NCI-H526 (cell line): ENCODE data around the gene RTKN2.
"Not testable (repeated sequence)": the region's sequence is repeated elsewhere in the genome, so short reads cannot be mapped to it uniquely, and the experiment has no call there.

Experiments used
- DNase-seq, 2 experiments: peaks; one replicate each; lab custom pipeline; 2025; lab: John Stamatoyannopoulos, UW

Gene RTKN2

GRCh38 chr10:62268399-62269114, at the start of gene RTKN2:
Gene RTKN2, minus strand, starts transcription at chr10:62268844. Its CDS starts 234 bp downstream, at chr10:62268610.
- peak; percentile 85 to 96 for DNase-seq

GRCh38 chr10:62317257-62317656, 48.6 kb upstream of the RTKN2 start:
- DNase-seq, result no peak

- DNase-seq, result no peak
Observed at GRCh38 chr10:62309254-62309653, 40.6 kb upstream of the RTKN2 start.

GRCh38 chr10:62308101-62308500, 39.5 kb upstream of the RTKN2 start:
- DNase-seq, result no peak

- no peak for DNase-seq
Observed at GRCh38 chr10:62307635-62308034, 39.0 kb upstream of the RTKN2 start.

GRCh38 chr10:62306663-62307062, 38.0 kb upstream of the RTKN2 start:
- no peak for DNase-seq

GRCh38 chr10:62305813-62306212, 37.2 kb upstream of the RTKN2 start:
- DNase-seq, result no peak

GRCh38 chr10:62303922-62304321, 35.3 kb upstream of the RTKN2 start:
- no peak for DNase-seq

GRCh38 chr10:62302760-62303159, 34.1 kb upstream of the RTKN2 start:
- no peak for DNase-seq

- DNase-seq, result no peak
Observed at GRCh38 chr10:62297857-62298256, 29.2 kb upstream of the RTKN2 start.

- DNase-seq, result no peak
Observed at GRCh38 chr10:62284221-62284620, 15.6 kb upstream of the RTKN2 start.

GRCh38 chr10:62281348-62281747, 12.7 kb upstream of the RTKN2 start:
- DNase-seq, result not testable (repeated sequence)

GRCh38 chr10:62280392-62280791, 11.7 kb upstream of the RTKN2 start:
- DNase-seq, result not testable (repeated sequence)

GRCh38 chr10:62278441-62278910, 9.8 kb upstream of the RTKN2 start:
- no peak for DNase-seq

GRCh38 chr10:62277971-62278370, 9.3 kb upstream of the RTKN2 start:
- no peak for DNase-seq

GRCh38 chr10:62270020-62270419, 1.4 kb upstream of the RTKN2 start:
- no peak for DNase-seq

- peak in 1 of 2 experiments; percentile 40 for DNase-seq
Observed at GRCh38 chr10:62268027-62268398, 631 bp downstream of the RTKN2 start.

- no peak for DNase-seq
Observed at GRCh38 chr10:62266611-62267010, 2.0 kb downstream of the RTKN2 start.

- DNase-seq, result no peak
Observed at GRCh38 chr10:62266147-62266546, 2.5 kb downstream of the RTKN2 start.

GRCh38 chr10:62264702-62265436, 3.8 kb downstream of the RTKN2 start:
- peak in 1 of 2 experiments; percentile 34 for DNase-seq

- no peak for DNase-seq
Observed at GRCh38 chr10:62264126-62264525, 4.5 kb downstream of the RTKN2 start.

GRCh38 chr10:62261666-62262065, 7.0 kb downstream of the RTKN2 start:
- DNase-seq, result no peak

GRCh38 chr10:62259998-62260397, 8.6 kb downstream of the RTKN2 start:
- DNase-seq, result no peak
